KMS-11 (cell line): ENCODE results near the gene MAN2A1.

ENCODE experiments used
- H2AFZ ChIP-seq: fragments of 200-600 bp; sonication (generic); 2 replicates; pipeline ENCODE4 v1.6.1; 2016; ENCODE audit warnings: antibody characterized with exemption, mixed run types, low read depth
- H3K27ac ChIP-seq: fragments of 200-600 bp; sonication (generic); 2 replicates; pipeline ENCODE4 v1.6.1; 2016; ENCODE audit warnings: mild to moderate bottlenecking, mixed run types
- H3K27me3 ChIP-seq: fragments of 200-600 bp; sonication (generic); 2 replicates; pipeline ENCODE4 v1.6.1; 2017; ENCODE audit warnings: mild to moderate bottlenecking, low read depth, mixed run types, moderate library complexity; ENCODE audit not compliant: insufficient read depth
- H3K36me3 ChIP-seq: fragments of 200-600 bp; sonication (generic); 2 replicates; pipeline ENCODE4 v1.6.1; 2017; ENCODE audit warnings: mild to moderate bottlenecking, mixed run types; ENCODE audit not compliant: insufficient read depth
- H3K4me1 ChIP-seq: fragments of 200-600 bp; sonication (generic); 2 replicates; pipeline ENCODE4 v1.6.1; 2016; ENCODE audit warnings: mild to moderate bottlenecking, low read depth, mixed run types; ENCODE audit not compliant: poor library complexity, severe bottlenecking
- H3K4me2 ChIP-seq: fragments of 200-600 bp; sonication (generic); 2 replicates; pipeline ENCODE4 v1.7.0; 2016; ENCODE audit warnings: mild to moderate bottlenecking, mixed run types
- H3K4me3 ChIP-seq: fragments of 200-600 bp; sonication (generic); IDR thresholded peaks from 2 replicates; pipeline ENCODE4 v1.6.1; 2017; ENCODE audit warnings: low read depth, low read length, mixed read lengths; ENCODE audit not compliant: insufficient read depth
- H3K79me2 ChIP-seq: fragments of 200-600 bp; sonication (generic); 2 replicates; pipeline ENCODE4 v1.6.1; 2016; ENCODE audit warnings: low read depth, mixed run types; ENCODE audit not compliant: insufficient read depth
- H3K9ac ChIP-seq: fragments of 200-600 bp; sonication (generic); 2 replicates; pipeline ENCODE4 v1.6.1; 2016; ENCODE audit warnings: mild to moderate bottlenecking, mixed run types
- H4K20me1 ChIP-seq: fragments of 200-600 bp; sonication (generic); 2 replicates; pipeline ENCODE4 v1.6.1; 2016; ENCODE audit warnings: mild to moderate bottlenecking, mixed run types; ENCODE audit not compliant: insufficient read depth
- CTCF ChIP-seq: fragments of 200-600 bp; sonication (generic); conservative IDR thresholded peaks from 2 replicates; pipeline ENCODE4 v1.6.1; 2017; ENCODE audit warnings: low read depth, mild to moderate bottlenecking, antibody characterized with exemption, low read length, moderate library complexity, mixed read lengths

MAN2A1 gene

DNA sequence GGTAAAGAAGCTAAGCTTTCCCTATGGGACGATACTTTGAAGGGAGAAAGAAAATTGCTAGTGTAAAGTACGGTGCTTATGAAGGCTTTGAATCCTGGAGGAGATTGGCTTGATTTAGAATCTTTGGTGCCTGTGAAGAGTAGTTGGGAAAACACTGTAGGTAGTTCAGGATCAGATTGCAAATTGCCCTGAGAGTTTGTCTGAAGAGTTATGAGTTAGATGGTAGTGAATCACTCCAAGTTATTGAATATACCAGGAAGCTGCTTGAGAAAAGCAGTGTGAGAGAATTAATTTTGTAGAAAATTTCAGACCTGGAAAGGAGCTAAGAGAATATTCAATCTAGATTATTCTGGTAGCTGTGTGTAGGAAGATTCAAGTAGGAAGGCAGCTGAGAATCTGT is 11.5 kb downstream of the MAN2A1 start:
- H3K79me2 ChIP-seq, result peaks cover 100% of the 10 kb centered on the region

DNA sequence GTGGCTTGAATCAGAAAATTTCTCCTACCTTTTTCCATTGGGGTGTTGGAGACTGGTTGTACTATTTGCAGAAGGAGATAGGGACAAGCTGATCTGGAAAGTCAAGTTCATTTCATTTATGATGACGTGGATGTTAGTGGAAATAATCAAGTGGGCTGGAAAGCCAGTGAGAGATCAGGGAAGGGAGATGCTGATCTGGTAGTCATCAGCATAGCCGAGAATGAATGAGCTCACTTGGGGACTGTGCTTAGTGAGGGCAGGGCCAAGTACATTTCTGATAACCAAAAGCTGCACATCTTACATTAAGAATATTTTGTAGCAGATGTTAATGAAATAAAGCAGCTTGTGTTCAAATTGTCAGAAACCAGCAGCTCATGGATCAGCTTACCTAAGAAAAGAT is 12.1 kb downstream of the MAN2A1 start:
- no peaks in the 10 kb centered on the region; the same call in 1 of the 2 replicates for H3K36me3 ChIP-seq
- H3K4me1 ChIP-seq, result peaks cover 96% of the 10 kb centered on the region
- H3K4me2 ChIP-seq, result peak overlapping the region; percentile 10; the same call in 1 of the 2 replicates
- peaks cover 77% of the 10 kb centered on the region for H4K20me1 ChIP-seq
- no peak for TF ChIP-seq CTCF
- H3K27me3 ChIP-seq, result no peaks in the 10 kb centered on the region
- H3K27ac ChIP-seq, result no peak overlapping the region
- peaks cover 100% of the 10 kb centered on the region for H3K79me2 ChIP-seq
- H3K4me3 ChIP-seq, result no peak overlapping the region
- no peak overlapping the region for H2AFZ ChIP-seq
- no peak overlapping the region for H3K9ac ChIP-seq

More for the DNA sequence above, 11.5 kb downstream of the MAN2A1 start:
- Histone ChIP-seq H3K9ac (no peak overlapping the region), H4K20me1 (peaks cover 72% of the 10 kb centered on the region), H3K27ac (no peak overlapping the region; the same call in 1 of the 2 replicates), H3K4me2 (peak overlapping the region; percentile 10; the same call in 1 of the 2 replicates), H3K4me3 (no peak overlapping the region), H2AFZ (no peak overlapping the region), H3K27me3 (no peaks in the 10 kb centered on the region), H3K4me1 (peaks cover 97% of the 10 kb centered on the region), H3K36me3 (no peaks in the 10 kb centered on the region; the same call in 1 of the 2 replicates)
- no peak for TF ChIP-seq CTCF

GRCh38 chr5:109703166-109703565 is 13.4 kb downstream of the MAN2A1 start:
- peaks cover 96% of the 10 kb centered on the region for H3K4me1 ChIP-seq
- peak overlapping the region; percentile 52; the same call in 1 of the 2 replicates for H3K4me2 ChIP-seq
- peaks cover 85% of the 10 kb centered on the region for H4K20me1 ChIP-seq
- H3K36me3 ChIP-seq, result no peaks in the 10 kb centered on the region; the same call in 1 of the 2 replicates
- H3K27me3 ChIP-seq, result no peaks in the 10 kb centered on the region
- H3K4me3 ChIP-seq, result no peak overlapping the region
- TF ChIP-seq CTCF, result no peak
- H3K9ac ChIP-seq, result no peak overlapping the region
- H3K79me2 ChIP-seq, result peaks cover 100% of the 10 kb centered on the region
- H2AFZ ChIP-seq, result no peak overlapping the region
- 0 out of 2 replicates have a peak overlapping the region, but pooled peaks have one; percentile 3 for H3K27ac ChIP-seq

- H3K9ac ChIP-seq, result no peak overlapping the region
- peaks cover 83% of the 10 kb centered on the region for H4K20me1 ChIP-seq
- no peak for TF ChIP-seq CTCF
- peaks cover 100% of the 10 kb centered on the region for H3K79me2 ChIP-seq
- peak overlapping the region; percentile 3; the same call in 1 of the 2 replicates for H3K27ac ChIP-seq
- peak overlapping the region; percentile 52; the same call in 1 of the 2 replicates for H3K4me2 ChIP-seq
- H3K4me3 ChIP-seq, result no peak overlapping the region
- H3K4me1 ChIP-seq, result peaks cover 96% of the 10 kb centered on the region
- no peaks in the 10 kb centered on the region for H3K27me3 ChIP-seq
- H2AFZ ChIP-seq, result no peak overlapping the region
- H3K36me3 ChIP-seq, result no peaks in the 10 kb centered on the region; the same call in 1 of the 2 replicates
Observed at GRCh38 chr5:109703829-109704228, 14.1 kb downstream of the MAN2A1 start.
